Stimulated activated CD8-positive, alpha-beta memory T cell treated with anti-CD3 and anti-CD28 coated beads, Interleukin-12 subunit alpha, Interleukin-12 subunit beta, amount 100 ng/mL, for 24 hours (primary cell): ENCODE measurements around the gene FBXO39.
"Not testable (repeated sequence)": the region's sequence is repeated elsewhere in the genome, so short reads cannot be mapped to it uniquely, and the experiment has no call there.

Experiments used
- DNase-seq: peaks from one replicate; pipeline ENCODE4 v3.0.0-alpha.2; 2020; ENCODE audit errors: extremely low read depth

The FBXO39 gene

GRCh38 chr17:6775871-6776405 is at the start of gene FBXO39:
TSS of gene FBXO39 (plus strand) at chr17:6776215. CDS start at chr17:6779869, 3,654 bp downstream.
- DNase-seq, result no peak

DNA sequence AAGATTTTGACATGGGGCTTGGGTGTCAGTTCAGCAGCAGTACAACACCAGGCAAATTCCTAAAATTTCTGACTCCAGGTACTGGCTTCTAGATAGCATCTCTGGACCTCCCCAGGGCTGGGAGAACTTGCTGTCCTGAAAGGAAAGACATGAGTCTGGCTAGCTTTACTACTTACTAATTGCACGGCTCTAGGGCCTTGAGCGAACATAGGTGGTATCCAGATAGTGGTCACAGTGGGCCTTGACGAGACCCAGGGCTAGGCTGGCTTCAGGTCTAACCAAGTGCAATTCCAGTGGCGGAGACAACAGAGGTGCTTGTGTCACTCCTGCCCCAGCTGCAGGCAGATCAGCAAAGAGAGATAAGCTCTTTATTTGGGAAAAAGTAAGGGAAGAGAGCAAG is 46.5 kb upstream of the FBXO39 start:
- DNase-seq, result no peak

GRCh38 chr17:6746665-6747064 is 29.4 kb upstream of the FBXO39 start:
- DNase-seq, result not testable (repeated sequence)

DNA sequence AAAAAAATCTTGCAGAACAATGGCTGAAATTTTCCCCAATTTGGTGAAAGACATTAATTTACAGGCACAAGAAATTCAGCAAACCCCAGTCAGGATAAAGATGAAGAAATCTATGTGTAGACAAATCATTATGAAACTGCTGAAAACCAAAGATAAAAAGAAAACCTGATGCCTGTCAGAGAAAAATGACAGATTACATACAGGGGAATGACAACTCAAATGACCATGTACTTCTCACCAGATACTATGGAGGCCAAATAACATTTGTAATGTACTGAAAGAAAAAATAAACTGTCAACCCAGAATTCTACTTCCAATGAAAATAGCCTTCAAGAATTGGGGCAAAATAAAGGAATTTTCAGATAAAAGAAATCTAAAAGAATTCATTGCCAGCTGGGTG is 27.4 kb upstream of the FBXO39 start:
- DNase-seq, result no peak

DNA sequence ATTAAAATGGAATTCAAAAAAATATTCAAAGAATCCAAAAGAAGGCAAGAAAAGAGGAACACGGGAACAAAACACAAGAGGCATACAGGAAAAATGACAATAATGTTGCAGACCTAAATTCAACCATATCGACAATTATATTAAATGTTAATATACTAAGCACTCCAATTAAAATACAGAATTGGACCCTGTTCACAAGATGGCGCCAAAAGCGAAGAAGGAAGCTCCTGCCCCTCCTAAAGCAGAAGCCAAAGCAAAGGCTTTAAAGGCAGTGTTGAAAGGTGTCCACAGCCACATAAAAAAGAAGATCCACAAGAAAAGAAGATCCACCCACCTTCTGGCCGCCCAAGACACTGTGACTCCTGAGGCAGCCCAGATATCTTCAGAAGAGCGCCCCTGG is 26.5 kb upstream of the FBXO39 start:
- DNase-seq, result no peak

GRCh38 chr17:6752068-6752909 is 23.7 kb upstream of the FBXO39 start:
- DNase-seq, result no peak

DNA sequence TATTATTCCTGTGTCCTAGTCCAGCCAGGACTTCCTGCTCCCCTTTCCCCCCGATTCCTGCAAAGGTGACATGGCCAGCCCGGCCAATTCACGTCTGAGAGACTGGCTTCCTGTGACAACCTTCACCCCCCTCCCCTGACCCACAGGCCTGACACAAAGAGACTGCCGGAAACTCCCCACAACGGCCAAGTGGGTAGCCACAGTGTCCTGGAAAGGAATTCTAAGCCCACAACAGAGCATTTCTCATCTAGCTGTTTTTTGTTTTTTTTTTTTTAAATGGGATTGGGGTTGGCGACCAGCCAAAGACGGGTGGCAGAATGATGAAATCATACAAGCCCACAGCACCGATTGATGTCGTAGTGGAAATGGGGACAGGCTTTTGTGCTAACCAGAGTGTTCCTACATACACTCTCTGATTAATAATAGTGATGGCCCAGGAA is 23.0 kb upstream of the FBXO39 start:
- no peak for DNase-seq

DNA sequence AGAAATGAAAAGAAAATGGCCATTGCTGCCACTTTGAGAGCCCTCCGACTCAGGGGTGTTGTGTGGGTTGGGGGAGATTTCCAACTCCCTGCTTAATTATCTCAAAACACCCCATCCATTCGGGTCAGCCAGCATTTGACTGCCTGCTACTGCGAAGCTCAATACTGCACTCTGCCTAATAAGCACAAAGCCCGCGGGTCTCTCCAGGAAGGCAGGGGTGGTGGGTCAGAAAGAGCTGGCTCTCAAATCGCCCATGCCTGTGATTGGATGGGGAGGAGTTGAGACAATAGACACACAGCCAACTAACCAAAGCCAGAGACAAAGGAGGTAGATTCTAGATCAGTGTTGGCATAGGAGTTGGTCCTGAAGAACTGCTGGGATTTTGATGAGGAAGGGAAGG is 22.5 kb upstream of the FBXO39 start:
- DNase-seq, result no peak

DNA sequence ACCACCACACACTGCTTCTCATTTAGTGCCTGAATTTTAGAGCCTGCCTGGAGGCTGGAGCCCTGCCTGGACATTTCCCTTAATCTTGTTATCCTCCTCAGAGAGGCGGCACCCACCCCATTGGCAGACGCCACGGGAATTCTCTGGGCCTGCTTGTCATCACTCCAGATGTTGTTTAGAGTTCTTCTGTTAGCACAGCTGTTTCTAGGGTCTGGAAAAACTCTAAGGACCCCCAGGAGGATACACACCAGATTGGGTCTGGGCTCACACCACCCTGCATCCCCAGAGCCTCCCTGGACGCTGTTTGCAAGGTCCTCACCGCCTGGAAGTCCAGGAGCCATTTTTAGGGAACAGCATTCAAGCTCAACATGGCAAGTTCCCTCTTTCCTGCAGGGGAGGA is 20.7 kb upstream of the FBXO39 start:
- no peak for DNase-seq

DNA sequence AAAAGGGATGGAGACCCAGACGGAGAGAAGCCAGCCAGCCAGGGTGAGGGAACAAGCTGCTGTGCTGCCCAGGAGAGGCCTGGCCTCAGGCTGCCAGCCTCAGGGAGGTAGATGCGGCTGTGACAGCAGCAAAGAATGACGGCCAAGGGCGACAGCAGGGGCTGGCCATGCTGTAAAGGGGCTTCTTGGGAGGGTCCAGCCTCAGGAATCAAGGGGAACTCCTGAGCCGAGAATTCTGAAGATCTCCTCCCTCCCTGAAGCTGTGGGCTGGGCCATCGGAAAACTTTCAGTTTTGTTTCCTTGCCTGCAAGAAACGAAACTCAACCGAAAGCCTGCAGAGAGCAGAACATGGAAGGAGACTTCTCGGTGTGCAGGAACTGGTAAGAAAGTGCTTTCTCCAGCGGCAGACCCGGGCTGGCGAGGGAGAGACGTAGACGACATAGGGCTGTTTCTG is 20.3 kb upstream of the FBXO39 start, which contains the start of gene XAF1:
Gene XAF1, plus strand, starts transcription at position 316 of the 454 bp plus-strand sequence. Its CDS starts 33 bp downstream, at position 349.
- no peak for DNase-seq

- DNase-seq, result no peak
These were observed 19.5 kb upstream of the FBXO39 start for GRCh38 chr17:6756425-6757031.

- DNase-seq, result no peak
These were observed 18.3 kb upstream of the FBXO39 start for GRCh38 chr17:6757747-6758146.

DNA sequence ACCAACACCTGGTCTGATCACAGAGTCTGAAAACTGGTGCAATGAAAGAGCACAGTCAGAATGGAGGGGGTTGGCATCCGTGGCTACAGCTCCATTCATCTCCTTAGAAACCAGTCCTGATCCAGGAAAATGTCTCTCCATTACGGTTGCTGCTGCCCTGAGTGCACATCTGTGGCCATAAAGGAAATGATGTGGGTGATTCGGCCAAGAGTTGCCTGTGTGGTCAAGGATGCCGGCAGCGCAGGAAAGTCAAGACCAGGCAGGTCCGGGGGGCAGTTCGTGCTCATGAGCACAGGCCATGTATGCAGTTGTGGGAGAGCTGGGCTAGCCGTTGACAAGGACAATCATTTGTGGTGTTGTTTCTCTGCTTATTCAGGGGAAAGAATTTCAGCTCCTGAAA is 14.2 kb upstream of the FBXO39 start:
- no peak for DNase-seq

DNA sequence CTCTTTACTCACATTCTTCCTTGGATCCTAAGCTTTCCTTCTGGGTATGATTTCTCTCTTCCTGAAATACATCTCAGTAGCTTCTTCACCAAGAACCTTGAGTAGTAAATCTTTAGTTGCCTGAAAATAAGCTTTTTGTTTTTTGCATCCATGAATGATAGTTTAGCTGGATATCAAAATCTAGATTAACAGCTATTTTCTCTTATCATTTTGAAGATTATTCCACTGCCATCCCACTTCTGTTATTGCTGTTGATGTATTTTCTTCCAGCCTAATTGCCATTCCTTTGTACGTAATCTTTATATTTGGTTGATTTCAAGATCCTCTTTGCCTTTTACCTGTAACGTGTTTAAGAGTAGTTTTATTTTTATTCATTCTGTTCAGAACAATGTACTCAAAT is 7.6 kb upstream of the FBXO39 start:
- no peak for DNase-seq

DNA sequence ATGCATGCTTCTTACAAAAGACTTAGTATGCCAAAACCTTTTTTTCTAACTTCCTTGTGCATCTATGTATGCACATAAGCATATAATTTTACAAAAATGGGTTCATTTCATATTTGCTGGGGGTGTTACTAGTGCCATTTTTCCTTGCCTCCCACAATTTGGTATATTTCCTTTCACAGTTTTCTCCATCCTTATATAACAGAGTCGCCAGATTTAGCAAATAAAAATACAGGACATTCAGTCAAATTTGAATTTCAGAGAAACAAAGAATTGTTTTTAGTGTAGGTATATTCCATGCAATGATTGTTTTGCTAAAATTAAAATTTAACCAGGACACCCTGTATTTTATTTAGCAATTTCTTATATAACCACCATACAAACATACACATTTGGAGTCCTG is 4.0 kb upstream of the FBXO39 start:
- no peak for DNase-seq

GRCh38 chr17:6774906-6775305 is 1.1 kb upstream of the FBXO39 start:
- not testable (repeated sequence) for DNase-seq

- DNase-seq, result no peak
These were observed 3.4 kb downstream of the FBXO39 start for GRCh38 chr17:6779411-6779810.

GRCh38 chr17:6780001-6780400 is 4.0 kb downstream of the FBXO39 start:
- DNase-seq, result no peak

GRCh38 chr17:6780886-6781285 is 4.9 kb downstream of the FBXO39 start:
- no peak for DNase-seq

DNA sequence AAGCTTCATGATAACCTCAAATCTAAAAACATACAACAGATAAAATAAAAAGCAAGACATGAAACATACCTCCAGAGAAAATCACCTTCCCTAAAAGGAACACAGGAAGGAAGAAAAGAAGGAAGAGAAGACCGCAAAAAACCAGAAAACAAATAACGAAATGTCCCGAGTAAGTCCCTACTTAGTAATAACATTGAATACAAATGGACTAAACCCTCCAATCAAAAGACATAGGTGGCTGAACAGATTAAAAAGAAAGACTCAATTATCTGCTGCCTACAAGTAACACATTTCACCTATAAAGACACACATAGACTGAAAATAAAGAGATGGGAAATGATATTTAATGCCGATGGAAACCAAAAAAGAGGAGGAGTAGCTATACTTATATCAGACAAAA is 6.2 kb downstream of the FBXO39 start:
- no peak for DNase-seq

GRCh38 chr17:6786618-6787017 is 10.6 kb downstream of the FBXO39 start:
- no peak for DNase-seq

GRCh38 chr17:6787081-6787693 is 11.2 kb downstream of the FBXO39 start:
- no peak for DNase-seq
